Nephron progenitor cell (in vitro differentiated cells): ENCODE data around the gene CCDC71.
A peak's percentile ranks its signal among the peaks of the same experiment; 100 is the strongest.

ENCODE experiments used
- DNase-seq: peaks from one replicate; pipeline ENCODE4 v3.0.0; 2021
- H3K27ac Mint-ChIP-seq: 2 replicates; pipeline ENCODE4 v1.8.0; 2021; ENCODE audit warnings: mild to moderate bottlenecking, moderate library complexity, mixed read lengths
- H3K27me3 Mint-ChIP-seq: 2 replicates; pipeline ENCODE4 v1.8.0; 2021; ENCODE audit warnings: mild to moderate bottlenecking, low read depth, mixed read lengths; ENCODE audit not compliant: poor library complexity
- H3K36me3 Mint-ChIP-seq: 2 replicates; pipeline ENCODE4 v1.8.0; 2021; ENCODE audit warnings: low read depth, mixed read lengths
- H3K4me1 Mint-ChIP-seq: 2 replicates; pipeline ENCODE4 v1.8.0; 2021; ENCODE audit warnings: mixed read lengths
- H3K4me3 Mint-ChIP-seq: 2 replicates; pipeline ENCODE4 v1.8.0; 2021; ENCODE audit warnings: mild to moderate bottlenecking, moderate library complexity, mixed read lengths
- H3K9me3 Mint-ChIP-seq: 2 replicates; pipeline ENCODE4 v1.8.0; 2021; ENCODE audit warnings: mild to moderate bottlenecking, moderate library complexity, mixed read lengths
- TF ChIP-seq, protein P1 (sequence below): fragments of 200-600 bp; sonication (generic); IDR thresholded peaks from 2 replicates; pipeline ENCODE4 v1.5.0; 2021; ENCODE audit warnings: antibody characterized with exemption

CCDC71 gene

DNA sequence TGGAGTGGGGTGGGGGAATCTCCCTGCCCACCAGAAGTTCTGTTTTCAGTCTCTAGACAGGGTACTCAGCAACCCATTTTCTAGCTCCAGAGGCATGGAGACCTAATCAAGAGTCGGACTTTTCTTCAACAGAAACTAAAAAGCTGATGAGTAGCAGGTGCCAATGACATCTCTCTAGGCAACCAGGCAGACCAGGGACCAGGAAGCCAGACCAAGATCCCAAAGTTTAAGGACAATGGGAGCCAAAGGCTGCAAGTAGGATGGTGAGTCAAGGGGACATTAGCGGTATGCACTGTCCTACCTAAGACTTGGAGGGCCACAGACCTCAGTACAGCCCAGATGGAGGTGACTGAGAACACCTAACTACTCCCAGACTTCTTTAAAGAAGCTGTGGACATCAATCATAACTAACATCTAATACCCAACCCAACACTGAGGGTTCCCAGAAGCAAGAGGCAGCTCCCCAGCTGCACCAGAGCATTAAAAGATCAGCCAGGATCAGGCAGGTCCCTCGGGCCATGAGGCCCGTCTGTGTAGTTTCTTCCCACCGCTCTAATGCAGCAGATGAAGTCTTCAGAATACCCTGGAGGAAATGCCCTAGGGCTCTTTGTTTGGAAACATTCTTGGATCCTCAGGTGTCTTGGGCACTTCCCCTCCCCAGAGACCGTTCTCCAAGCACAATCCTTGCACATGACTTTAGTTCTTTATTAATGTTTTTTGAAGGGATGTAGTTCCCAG lies 979 bp downstream of the CCDC71 start:
- Mint-ChIP-seq H3K27me3 (peaks cover 14% of the 10 kb centered on the region), H3K4me1 (peaks cover 20% of the 10 kb centered on the region), H3K36me3 (peaks cover 20% of the 10 kb centered on the region), H3K27ac (peak overlapping the region; percentile 80), H3K9me3 (no peaks in the 10 kb centered on the region), H3K4me3 (peak overlapping the region; percentile 95)
- TF ChIP-seq, protein P1, sequence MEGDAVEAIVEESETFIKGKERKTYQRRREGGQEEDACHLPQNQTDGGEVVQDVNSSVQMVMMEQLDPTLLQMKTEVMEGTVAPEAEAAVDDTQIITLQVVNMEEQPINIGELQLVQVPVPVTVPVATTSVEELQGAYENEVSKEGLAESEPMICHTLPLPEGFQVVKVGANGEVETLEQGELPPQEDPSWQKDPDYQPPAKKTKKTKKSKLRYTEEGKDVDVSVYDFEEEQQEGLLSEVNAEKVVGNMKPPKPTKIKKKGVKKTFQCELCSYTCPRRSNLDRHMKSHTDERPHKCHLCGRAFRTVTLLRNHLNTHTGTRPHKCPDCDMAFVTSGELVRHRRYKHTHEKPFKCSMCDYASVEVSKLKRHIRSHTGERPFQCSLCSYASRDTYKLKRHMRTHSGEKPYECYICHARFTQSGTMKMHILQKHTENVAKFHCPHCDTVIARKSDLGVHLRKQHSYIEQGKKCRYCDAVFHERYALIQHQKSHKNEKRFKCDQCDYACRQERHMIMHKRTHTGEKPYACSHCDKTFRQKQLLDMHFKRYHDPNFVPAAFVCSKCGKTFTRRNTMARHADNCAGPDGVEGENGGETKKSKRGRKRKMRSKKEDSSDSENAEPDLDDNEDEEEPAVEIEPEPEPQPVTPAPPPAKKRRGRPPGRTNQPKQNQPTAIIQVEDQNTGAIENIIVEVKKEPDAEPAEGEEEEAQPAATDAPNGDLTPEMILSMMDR, result no peak
- DNase-seq, result no peak

DNA sequence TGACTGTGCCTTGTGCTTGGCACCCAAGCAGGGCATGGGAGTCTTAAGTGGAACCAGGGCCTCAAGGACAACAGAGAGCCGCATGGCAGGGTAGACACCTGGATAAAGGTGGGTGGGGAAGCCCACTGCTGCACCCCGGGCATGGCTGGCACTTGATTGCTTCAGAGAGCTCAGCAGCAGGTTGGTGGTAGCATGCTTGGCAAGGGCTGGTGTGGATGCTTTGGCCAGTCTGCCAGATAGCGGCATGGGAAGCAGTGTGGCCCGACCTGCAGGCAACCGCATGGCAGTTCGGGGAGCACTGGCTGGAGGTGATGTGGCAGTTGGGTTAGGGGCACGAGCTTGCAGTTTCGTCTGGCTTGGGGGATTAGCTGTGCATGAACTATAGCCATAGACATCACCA lies 2.5 kb downstream of the CCDC71 start:
- H3K36me3 Mint-ChIP-seq, result peaks cover 20% of the 10 kb centered on the region
- peaks cover 18% of the 10 kb centered on the region for H3K4me1 Mint-ChIP-seq
- H3K27me3 Mint-ChIP-seq, result peaks cover 8% of the 10 kb centered on the region
- H3K4me3 Mint-ChIP-seq, result peak overlapping the region; percentile 20
- H3K9me3 Mint-ChIP-seq, result no peaks in the 10 kb centered on the region
- H3K27ac Mint-ChIP-seq, result no peak overlapping the region
- TF ChIP-seq, protein P1, result no peak
- DNase-seq, result no peak

DNA sequence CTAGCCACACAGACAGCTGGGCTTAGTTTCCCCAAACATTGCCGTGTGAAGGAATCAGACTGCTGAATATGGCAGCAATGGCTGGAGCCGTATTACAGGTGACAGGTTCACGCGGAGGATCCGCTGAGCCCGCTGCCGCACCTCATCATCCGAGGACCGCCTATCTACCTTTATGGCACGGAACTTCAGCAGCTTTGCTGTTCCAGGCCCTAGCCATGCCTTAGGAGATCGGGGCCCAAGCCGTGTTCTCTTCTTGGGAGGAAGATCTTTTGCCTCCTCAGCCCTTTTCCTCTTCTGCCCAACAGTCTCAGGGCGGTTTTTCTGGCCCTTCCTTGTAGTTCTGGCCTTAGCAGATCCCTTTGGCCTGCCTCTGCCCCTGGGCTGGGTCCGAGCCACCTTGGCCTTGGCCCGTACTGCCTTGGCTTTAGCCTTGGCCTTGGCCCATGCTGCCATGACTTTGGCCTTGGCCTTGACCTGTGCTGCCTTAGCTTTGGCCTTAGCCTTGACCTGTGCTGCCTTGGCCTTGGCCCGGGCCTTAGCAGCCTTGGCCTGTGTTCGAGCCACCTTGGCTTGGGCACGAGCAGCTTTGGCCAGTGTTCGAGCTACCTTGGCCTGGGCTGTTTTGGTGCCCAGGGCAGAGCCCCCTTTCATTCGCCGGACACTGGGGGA lies 3.2 kb downstream of the CCDC71 start:
- Mint-ChIP-seq H3K36me3 (peaks cover 20% of the 10 kb centered on the region), H3K4me1 (peaks cover 24% of the 10 kb centered on the region), H3K9me3 (no peaks in the 10 kb centered on the region), H3K4me3 (no peak overlapping the region), H3K27me3 (peaks cover 4% of the 10 kb centered on the region), H3K27ac (no peak overlapping the region)
- DNase-seq, result no peak
- TF ChIP-seq, protein P1, result no peak

DNA sequence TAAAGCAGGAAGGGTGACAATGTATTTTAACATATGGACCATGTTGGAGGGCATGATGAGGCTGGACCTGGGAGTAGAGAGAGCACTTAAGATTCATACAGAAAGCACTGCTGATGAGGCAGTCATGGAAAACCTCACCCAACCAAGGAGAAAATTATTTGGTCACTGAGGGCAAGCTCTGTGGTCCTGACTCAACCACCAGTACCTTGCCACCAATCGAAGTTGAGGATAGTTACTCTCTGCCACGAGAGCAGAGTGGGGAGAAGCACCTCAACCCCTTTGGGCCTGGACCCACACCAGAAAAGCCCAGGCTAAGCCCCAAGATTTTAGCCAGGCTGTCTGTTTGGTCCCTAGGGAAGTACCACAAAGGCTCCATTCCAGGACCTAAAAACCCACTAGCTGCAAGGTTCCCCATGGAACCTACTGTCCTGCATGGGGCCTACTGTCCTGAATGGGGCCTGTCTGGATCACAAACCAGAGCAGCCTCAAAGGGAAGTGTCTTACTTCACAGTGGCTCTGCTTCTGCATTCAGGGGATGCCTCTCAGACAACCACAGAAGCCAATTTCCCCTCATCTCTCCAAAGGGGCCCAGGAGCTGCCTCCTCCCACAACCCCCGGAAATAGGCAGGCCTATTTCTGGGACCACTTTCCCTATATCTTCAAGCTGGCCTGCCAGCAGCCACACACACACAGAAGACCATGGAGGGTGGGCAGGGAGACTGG lies 4.2 kb downstream of the CCDC71 start:
- Mint-ChIP-seq H3K27ac (no peak overlapping the region), H3K36me3 (peaks cover 20% of the 10 kb centered on the region), H3K27me3 (no peaks in the 10 kb centered on the region), H3K4me3 (no peak overlapping the region), H3K4me1 (peaks cover 24% of the 10 kb centered on the region), H3K9me3 (no peaks in the 10 kb centered on the region)
- no peak for DNase-seq
- TF ChIP-seq, protein P1, result no peak

DNA sequence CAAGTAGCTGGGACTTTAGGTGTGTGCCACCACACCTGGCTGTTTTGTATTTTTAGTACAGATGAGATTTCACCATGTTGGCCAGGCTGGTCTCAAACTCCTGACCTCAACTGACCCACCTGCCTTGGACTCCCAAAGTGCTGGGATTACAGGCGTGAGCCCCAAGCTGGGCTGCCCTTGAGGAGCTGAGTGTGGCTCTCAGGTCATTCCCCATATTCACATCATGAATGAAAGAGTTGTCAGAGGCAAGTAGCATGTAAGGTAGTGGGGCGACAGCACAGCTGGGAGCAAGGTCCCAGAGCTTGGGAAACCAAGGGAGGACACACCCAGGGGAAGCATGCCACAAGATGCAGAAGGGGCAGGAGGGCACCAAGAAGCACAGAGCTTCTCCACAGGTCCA lies 4.9 kb downstream of the CCDC71 start:
- TF ChIP-seq, protein P1, result no peak
- no peak overlapping the region for H3K4me3 Mint-ChIP-seq
- no peak for DNase-seq
- H3K4me1 Mint-ChIP-seq, result peaks cover 24% of the 10 kb centered on the region
- no peaks in the 10 kb centered on the region for H3K27me3 Mint-ChIP-seq
- no peak overlapping the region for H3K27ac Mint-ChIP-seq
- peaks cover 20% of the 10 kb centered on the region for H3K36me3 Mint-ChIP-seq
- no peaks in the 10 kb centered on the region for H3K9me3 Mint-ChIP-seq
